ENCODE data around the gene KATNB1. TPM values are rescaled to one million over a fixed set of nuclear protein-coding genes. Genes with fewer than 3 reads are reported as not detected.

Gene KATNB1
- total and polyA plus RNA-seq, 4 donors = 14.9 to 39.3 (median 20.1) TPM

GRCh38 chr16:57766714-57767348, 31.3 kb downstream of the KATNB1 start:
- DNase-seq = no peak
- no peak for ATAC-seq (ENCODE audit: insufficient read depth, low FRiP score)
- Histone ChIP-seq H3K4me1 (ENCODE audit: control insufficient read depth in 5 of 5, insufficient read depth in 5 of 5, low read length in 5 of 5) (no peaks in the 10 kb centered on the region), H3K36me3 (ENCODE audit: control insufficient read depth in 4 of 4, insufficient read depth in 4 of 4, low read length in 4 of 4) (peaks cover 5 to 61% (median 22%) of the 10 kb centered on the region in 4 donors), H3K9ac (ENCODE audit: insufficient read depth in 1 of 2, low read length in 2 of 2) (no peak overlapping the region), H3K27ac (ENCODE audit: low read depth in 1 of 2, low read length in 1 of 2) (no peak overlapping the region), H3K4me3 (no peak overlapping the region), H3K27me3 (ENCODE audit: control insufficient read depth in 3 of 3, insufficient read depth in 3 of 3, low read length in 2 of 3) (no peaks in the 10 kb centered on the region), H3K9me3 (ENCODE audit: control insufficient read depth in 4 of 4, insufficient read depth in 3 of 4, low read length in 3 of 4) (no peaks in the 10 kb centered on the region)
- 91 to 93% methylated on average over 15 of the region's 15 CpGs for WGBS, 2 donors
- no peak for TF ChIP-seq CTCF (IDR thresholded peaks at IDR 0.05; ENCODE audit: control extremely low read depth, extremely low read depth)

- H3K36me3 ChIP-seq (ENCODE audit: control insufficient read depth in 4 of 4, insufficient read depth in 4 of 4, low read length in 4 of 4) = peaks cover 5 to 43% (median 20%) of the 10 kb centered on the region in 4 donors
- no peaks in the 10 kb centered on the region for H3K9me3 ChIP-seq (ENCODE audit: control insufficient read depth in 4 of 4, insufficient read depth in 3 of 4, low read length in 3 of 4)
- no peak overlapping the region for H3K9ac ChIP-seq (ENCODE audit: insufficient read depth in 1 of 2, low read length in 2 of 2)
- ATAC-seq (ENCODE audit: insufficient read depth, low FRiP score) (no peak), DNase-seq (no peak)
- H3K4me3 ChIP-seq = no peak overlapping the region
- TF ChIP-seq CTCF (IDR thresholded peaks at IDR 0.05; ENCODE audit: control extremely low read depth, extremely low read depth) = no peak
- peaks cover 0 to 2% (median 0%) of the 10 kb centered on the region in 5 donors for H3K4me1 ChIP-seq (ENCODE audit: control insufficient read depth in 5 of 5, insufficient read depth in 5 of 5, low read length in 5 of 5)
- WGBS, 2 donors = 95 to 96% methylated on average over 22 of the region's 22 CpGs
- no peak overlapping the region for H3K27ac ChIP-seq (ENCODE audit: low read depth in 1 of 2, low read length in 1 of 2)
- no peaks in the 10 kb centered on the region for H3K27me3 ChIP-seq (ENCODE audit: control insufficient read depth in 3 of 3, insufficient read depth in 3 of 3, low read length in 2 of 3)
Measured at GRCh38 chr16:57769541-57770145, 34.1 kb downstream of the KATNB1 start.

GRCh38 chr16:57770361-57770760, 34.8 kb downstream of the KATNB1 start:
- H3K4me3 ChIP-seq = no peak overlapping the region
- H3K4me1 ChIP-seq (ENCODE audit: control insufficient read depth in 5 of 5, insufficient read depth in 5 of 5, low read length in 5 of 5) = peaks cover 0 to 2% (median 0%) of the 10 kb centered on the region in 5 donors
- no peak overlapping the region for H3K27ac ChIP-seq (ENCODE audit: low read depth in 1 of 2, low read length in 1 of 2)
- ATAC-seq (ENCODE audit: insufficient read depth, low FRiP score) (no peak), DNase-seq (no peak)
- peaks cover 5 to 42% (median 17%) of the 10 kb centered on the region in 4 donors for H3K36me3 ChIP-seq (ENCODE audit: control insufficient read depth in 4 of 4, insufficient read depth in 4 of 4, low read length in 4 of 4)
- no peaks in the 10 kb centered on the region for H3K27me3 ChIP-seq (ENCODE audit: control insufficient read depth in 3 of 3, insufficient read depth in 3 of 3, low read length in 2 of 3)
- no peak overlapping the region for H3K9ac ChIP-seq (ENCODE audit: insufficient read depth in 1 of 2, low read length in 2 of 2)
- 95 to 97% methylated on average over 15 of the region's 15 CpGs for WGBS, 2 donors
- TF ChIP-seq CTCF (IDR thresholded peaks at IDR 0.05; ENCODE audit: control extremely low read depth, extremely low read depth) = no peak
- no peaks in the 10 kb centered on the region for H3K9me3 ChIP-seq (ENCODE audit: control insufficient read depth in 4 of 4, insufficient read depth in 3 of 4, low read length in 3 of 4)

All from lung (tissue), 12 donors.